Suprapubic skin (tissue), 4 donors: ENCODE results near the gene HEXD.
A peak's percentile ranks its signal among the peaks of the same experiment; 100 is the strongest.

Source experiments
- CTCF ChIP-seq, 2 donors: fragments of 200-600 bp in 1 of 2; fragments of 450-650 bp in 1 of 2; sonication (generic) in 1 of 2; IDR thresholded peaks; one replicate each; pipeline ENCODE4 v1.5.1; 2016 to 2019; ENCODE audit warnings: antibody characterized with exemption in 2 of 2, mild to moderate bottlenecking in 1 of 2, moderate library complexity in 1 of 2
- EP300 ChIP-seq: sonication (generic); formaldehyde crosslinking; IDR thresholded peaks from one replicate; pipeline ENCODE4 v1.6.1; 2017; ENCODE audit warnings: antibody characterized with exemption
- POLR2A ChIP-seq, 2 donors: fragments of 450-650 bp; IDR thresholded peaks; one replicate each; pipeline ENCODE4 v1.6.1; 2017; ENCODE audit warnings: antibody characterized with exemption in 2 of 2, mild to moderate bottlenecking in 2 of 2, moderate library complexity in 2 of 2
- POLR2AphosphoS5 ChIP-seq, 3 donors: sonication (generic); formaldehyde crosslinking; IDR thresholded peaks; one replicate each; pipeline ENCODE4 v1.6.1; 2017; ENCODE audit warnings: antibody characterized with exemption in 3 of 3

- no peak for TF ChIP-seq POLR2AphosphoS5 (IDR thresholded peaks at IDR 0.05)
- TF ChIP-seq POLR2A (IDR thresholded peaks at IDR 0.05), result no peak
- peak; percentile 52 to 56 for TF ChIP-seq CTCF (IDR thresholded peaks at IDR 0.05)
- TF ChIP-seq EP300, result no peak
Measured at GRCh38 chr17:82414548-82415281, 3.4 kb upstream of the HEXD start.
